Measurements from ENCODE around the gene SEC22A.

SEC22A gene

DNA sequence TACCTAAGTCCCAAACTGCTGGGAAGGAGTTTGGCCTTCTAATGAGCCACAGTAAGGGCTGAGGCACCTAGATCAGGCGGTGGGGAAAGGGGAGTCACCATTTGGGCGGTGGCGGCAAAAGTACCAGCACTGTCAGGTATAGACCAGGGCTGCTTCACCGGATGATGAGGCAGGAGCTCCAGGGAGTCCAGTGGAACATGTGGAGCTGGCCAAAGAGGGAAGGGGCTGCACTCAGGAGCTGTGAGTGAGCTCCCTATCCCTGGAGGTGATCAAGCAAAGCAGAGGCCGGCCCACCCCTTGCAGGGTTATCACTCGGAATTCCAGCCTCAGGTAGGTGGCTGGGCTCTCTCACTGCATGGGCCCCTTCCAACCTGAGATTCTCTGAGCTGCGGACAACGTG, 108.4 kb downstream of the SEC22A start:
- no peak for DNase-seq

DNA sequence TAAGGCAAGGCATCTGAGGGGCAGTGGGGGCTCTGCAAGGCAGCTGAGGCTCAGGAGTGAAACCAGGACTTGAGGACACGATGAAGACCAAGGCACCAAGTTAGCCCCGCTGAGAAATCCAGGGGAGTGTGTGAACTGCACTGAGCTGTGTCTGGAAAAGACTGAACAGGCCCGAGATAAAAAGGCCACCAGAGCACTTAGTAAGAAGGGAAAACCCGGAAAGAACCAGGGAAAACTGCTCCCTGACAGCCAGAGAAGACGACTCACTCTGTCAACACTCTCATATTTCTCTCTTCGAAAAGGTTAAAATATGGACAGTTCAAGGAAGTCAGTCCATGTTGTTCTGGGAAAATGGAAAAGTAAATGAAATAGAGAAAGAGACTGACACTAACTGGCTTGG, 109.0 kb downstream of the SEC22A start:
- peak; percentile 11 for DNase-seq

DNA sequence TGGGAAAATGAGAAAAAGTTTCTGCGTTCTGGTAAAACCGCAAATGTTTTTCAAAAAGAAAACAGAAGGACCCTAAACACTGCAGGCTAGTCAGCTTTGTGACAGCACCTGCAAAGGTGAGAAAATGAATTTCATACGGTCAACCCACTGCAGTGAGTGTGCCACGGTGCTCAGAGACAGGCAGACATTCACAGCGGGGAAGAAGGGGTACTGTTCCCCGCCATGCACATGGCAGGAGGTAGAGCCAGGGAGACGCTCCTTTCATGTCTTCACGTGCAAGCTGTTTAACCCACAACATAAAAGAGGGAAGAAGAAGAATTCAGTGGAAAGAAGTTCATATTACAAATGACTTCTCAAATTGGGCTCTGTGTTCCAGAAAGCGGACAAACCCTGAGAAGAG, 109.5 kb downstream of the SEC22A start:
- no peak for DNase-seq

DNA sequence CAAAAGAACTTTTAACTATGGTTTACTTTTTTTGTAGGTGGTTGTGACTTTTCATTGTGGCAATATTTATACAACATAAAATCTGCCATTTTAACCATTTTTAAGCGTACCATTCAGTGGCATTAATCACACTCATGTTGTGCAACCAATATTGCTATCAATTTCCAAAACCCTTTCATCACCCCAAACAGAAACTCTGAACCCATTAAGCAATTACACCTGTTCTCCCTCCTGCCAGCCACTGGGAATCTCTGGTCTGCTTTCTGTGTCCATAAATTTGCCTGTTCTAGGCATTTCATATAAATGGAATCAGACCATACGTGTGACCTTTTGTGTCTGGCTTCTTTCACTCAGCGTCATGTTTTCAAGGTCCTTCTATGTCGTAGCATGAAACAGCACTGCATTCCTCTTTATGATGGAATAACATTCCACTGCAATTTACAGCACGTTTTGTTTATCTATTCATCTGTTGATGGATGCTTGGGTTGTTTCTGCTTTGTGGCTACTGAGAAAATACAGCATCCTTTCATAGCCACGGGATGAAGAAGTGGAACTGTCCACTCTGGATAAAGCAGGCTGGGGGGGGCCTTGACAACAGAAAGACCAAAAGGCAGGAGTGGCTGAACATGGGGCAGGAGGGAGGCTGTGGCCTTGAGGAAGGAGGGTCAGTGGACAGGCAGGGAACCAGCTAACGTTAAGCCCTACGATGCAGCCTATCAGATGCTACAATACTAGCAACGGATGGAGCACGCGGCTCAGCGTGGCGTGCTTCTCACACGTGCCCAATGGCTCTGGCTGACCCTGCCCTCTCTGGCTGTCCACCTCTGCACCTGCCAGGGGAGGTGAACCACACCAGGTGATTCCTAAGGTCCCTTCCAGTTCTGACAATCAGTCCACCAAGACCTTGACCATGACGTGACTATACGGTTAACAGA, 110.9 kb downstream of the SEC22A start:
- DNase-seq = no peak

DNA sequence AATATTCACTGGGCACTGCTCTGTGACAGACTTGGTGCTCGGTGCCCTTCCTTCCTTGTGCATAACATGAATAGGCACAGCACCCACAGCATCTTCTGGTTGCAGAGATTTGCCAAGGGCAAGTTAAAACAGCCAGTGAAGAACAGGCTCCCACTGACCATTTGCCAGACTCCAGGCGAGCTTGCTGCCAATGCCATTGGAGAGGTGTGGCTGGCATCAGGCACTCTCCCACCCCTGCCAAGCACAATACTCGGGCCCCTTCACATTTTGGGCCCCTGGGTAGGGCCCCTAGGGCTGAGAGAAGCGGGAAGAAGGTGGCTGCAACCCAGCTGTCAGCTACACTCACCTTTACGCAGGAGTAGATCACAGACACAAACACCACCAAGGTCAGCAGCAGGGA, 112.1 kb downstream of the SEC22A start:
- no peak for DNase-seq

DNA sequence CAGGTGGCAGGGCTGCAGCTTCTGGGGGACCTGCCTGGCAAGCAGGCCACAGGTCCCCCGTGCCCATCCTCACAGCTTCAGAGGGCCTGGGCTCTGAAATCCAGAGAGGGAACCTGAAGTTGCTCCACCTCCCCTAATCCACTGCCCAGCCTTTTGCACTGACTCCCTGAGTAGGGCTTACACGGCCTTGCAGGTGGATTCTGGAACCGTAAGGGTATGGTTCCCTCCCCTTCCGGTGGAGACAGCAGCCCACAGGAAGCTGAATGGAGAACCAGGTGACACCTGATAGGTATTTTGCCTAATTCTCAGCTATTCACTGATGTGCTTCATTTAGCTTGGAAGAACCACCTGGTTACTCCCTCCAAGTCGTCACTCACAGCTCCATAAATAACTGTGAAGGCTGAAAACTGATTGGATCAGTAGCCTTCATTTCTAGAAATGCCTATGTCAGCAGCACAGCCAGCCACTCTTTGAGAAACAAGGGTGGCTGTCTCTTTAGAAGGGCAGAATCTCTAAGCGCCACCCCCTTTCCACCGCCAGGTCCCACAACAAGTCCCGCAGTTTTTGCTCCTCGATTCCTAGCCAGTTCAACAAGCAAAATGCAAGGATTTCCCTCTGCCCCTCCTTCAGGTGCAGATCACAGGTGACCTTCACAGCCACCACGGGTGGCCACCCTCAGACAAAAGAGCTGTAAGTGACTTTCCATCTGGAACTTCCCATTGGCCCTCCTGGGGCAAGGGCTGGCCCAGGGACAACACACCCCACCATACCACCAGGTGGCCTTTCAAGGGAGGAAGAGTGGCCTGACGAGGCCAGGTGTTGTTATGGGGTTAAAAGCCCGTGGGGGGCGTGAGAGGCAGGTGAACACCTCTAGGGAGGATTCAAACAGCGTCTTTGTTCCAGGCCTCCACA, 112.9 kb downstream of the SEC22A start:
- no peak for DNase-seq

DNA sequence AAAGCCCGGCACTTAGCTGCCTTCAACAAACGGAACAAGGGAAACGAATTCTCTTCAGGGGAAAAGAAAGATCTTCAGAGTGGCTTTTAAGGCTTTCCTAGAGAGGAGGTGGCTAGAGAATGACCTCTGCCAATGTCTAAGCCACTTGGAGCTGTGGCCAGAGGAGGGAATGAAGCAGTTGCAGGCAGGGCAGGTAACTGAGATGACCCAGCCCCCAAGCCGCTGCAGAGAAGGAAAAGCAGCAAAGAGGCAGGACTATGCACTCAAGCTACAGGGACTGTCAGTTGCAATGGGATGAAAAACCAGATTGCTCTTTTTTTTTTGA, 113.5 kb downstream of the SEC22A start:
- no peak for DNase-seq

DNA sequence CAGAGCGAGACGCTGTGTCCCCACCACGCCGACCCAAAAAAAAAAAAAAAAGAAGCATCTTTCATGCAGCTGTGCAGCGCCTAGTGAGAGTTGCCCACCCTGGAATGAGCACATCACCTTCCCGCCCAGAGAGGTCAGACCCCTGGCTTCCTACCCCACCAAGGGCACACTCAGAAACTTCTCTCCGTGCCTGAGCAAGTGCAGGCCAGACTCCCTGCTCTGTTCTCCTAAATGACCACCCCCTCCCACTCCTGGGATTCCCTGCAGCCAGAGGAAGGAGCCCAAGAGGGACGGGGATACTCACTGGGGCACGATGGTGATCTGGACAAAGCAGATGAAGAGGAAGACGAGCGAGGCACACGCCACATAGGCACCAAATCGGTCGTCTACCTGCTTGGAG, 116.0 kb downstream of the SEC22A start:
- no peak for DNase-seq

DNA sequence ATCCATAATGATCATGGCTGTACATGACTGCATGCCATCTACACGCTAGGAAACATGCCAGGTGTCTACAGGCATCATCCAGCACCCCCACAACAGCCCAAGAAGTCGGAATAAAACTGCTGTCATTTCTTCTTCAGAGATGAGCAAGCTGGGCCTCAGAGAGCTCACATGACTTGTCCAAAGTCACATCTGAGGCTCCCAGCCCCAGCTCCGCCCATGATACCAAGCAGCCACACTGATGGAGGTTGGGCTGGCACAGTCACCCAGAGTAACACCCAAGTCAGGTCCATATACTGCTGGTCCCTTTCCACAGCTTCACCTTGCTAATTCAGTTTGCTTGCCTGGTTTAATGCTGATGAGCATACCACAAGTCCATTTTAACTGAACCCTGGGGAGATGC, 116.6 kb downstream of the SEC22A start:
- DNase-seq = no peak

DNA sequence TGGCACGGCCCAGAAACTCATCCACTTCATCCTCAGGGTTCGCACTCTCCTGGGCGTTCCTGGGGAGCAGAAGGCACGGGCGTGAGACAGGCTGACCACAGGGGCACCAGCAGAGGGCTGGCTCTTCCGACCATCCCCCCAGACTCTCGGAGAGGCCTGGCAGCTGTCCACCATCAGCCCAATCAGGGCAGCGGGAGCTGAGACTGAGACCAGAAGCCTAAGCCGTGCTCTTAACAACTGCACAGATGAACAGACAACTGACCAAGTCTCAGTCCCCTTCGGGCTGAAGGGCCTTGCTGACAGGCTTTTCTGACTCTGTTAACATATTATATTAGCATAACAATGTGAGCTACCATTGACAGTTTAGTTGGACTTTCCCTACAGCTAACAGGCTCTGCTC, 118.0 kb downstream of the SEC22A start:
- no peak for DNase-seq

DNA sequence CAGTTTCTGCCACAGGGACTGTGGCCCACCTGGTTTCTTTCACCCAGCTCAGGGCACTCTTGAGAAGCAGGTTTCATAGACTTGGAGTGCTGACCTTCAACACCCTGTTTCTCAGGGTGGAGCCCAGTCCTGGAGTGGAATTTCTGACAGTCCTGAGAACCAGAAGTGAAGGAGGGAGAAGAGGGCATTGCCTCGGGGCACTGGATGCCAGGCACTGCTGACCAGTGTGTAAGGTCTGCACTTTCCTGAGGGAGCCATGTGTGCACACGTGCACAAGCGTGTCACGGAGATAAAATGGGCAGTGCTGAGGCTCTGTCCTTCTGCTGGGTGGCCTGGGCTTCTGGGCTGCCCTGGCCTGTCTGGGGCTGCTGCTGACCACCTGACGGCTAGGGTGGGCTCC, 118.5 kb downstream of the SEC22A start:
- DNase-seq = no peak

DNA sequence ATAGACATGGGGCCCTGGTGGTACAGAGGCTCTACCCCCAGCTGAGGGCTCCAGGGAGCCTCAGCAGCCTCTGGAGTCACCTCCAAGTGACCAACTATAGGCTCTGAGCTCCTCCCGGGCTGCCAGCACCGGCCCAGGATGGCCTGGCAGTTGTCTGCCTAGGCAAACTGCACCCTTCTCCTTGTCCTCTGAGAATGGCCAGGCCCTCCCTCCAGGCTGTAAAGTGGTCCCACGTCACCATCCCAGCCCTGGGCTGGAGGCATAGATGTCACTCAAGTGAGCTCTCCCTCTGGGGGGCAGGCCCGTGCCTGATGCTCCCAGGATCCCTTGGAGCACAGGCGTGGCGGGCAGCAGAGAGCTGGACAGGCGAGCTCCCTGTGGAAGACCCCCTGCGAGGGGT, 120.1 kb downstream of the SEC22A start:
- DNase-seq = no peak

DNA sequence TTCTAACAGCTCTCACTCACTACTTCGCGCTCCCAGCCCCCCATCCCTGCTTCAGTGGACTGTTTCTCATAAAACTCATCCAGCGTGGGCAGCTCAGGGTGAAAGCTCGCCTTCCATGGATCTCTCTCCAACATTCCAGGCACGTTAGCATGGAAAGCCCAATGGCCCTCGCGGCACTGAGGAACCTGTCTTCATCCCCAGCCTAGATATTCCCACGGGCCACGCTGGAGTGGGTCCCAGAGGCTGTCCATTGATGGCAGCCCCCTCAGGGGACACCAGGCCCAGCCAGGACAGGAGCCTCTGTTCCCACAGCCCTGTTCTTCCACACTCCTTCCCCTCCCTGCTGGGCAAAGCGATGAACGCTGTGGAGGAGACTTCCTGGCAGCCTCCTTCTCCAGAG, 121.1 kb downstream of the SEC22A start:
- DNase-seq = no peak

All from fibroblast of skin of back (primary cell).